K562 treated with DMSO at 1 percent for 4 hours (cell line): ENCODE results near the gene NLGN2. TPM values are rescaled to one million over a fixed set of nuclear protein-coding genes. Genes with fewer than 3 reads are reported as not detected.

Experiments used
- total RNA-seq: library from RNA; unstranded; fragments of 300-600 nt; gene quantifications from 2 replicates; pipeline ENCODE4 v1.2.3, GENCODE V29; 2022; ENCODE audit not compliant: insufficient read depth

NLGN2 gene
- 7.1 and 11.9 TPM in 2 replicates for total RNA-seq

GRCh38 chr17:7407485-7408251 lies at the start of gene NLGN2:
TSS of gene NLGN2 (plus strand) at chr17:7407845. CDS start at chr17:7408256, 411 bp downstream.

GRCh38 chr17:7380855-7381683 lies 26.6 kb upstream of the NLGN2 start, which contains the start of gene TNK1:
TSS of gene TNK1 (plus strand) at chr17:7381089. CDS start at chr17:7382927, 1,838 bp downstream.

GRCh38 chr17:7394452-7395191 lies 13.0 kb upstream of the NLGN2 start, which contains the start of gene PLSCR3:
TSS of gene PLSCR3 (minus strand) at chr17:7394525. CDS start at chr17:7394110, 415 bp downstream.

GRCh38 chr17:7403977-7404736 lies 3.5 kb upstream of the NLGN2 start, which contains the start of gene TMEM256:
TSS of gene TMEM256 (minus strand) at chr17:7404097. CDS start at chr17:7404084, 13 bp downstream.

GRCh38 chr17:7419819-7420610 lies 12.4 kb downstream of the NLGN2 start, which contains the start of gene SPEM1:
TSS of gene SPEM1 (plus strand) at chr17:7420324. CDS start at chr17:7420385, 61 bp downstream.

GRCh38 chr17:7425316-7425715 lies 17.7 kb downstream of the NLGN2 start, which contains the start of gene SPEM2:
TSS of gene SPEM2 (plus strand) at chr17:7425616. CDS start at chr17:7425689, 73 bp downstream.

GRCh38 chr17:7428557-7428956 lies 20.9 kb downstream of the NLGN2 start, which contains the start of gene SPEM3:
TSS of gene SPEM3 (plus strand) at chr17:7428857. CDS start at chr17:7428903, 46 bp downstream.

GRCh38 chr17:7439462-7440112 lies 31.9 kb downstream of the NLGN2 start, which contains the start of gene FGF11:
TSS of gene FGF11 (plus strand) at chr17:7439512. CDS start at chr17:7439621, 109 bp downstream.

GRCh38 chr17:7444682-7445618 lies 37.3 kb downstream of the NLGN2 start, which contains the start of gene CHRNB1:
TSS of gene CHRNB1 (plus strand) at chr17:7445061. CDS start at chr17:7445128, 67 bp downstream.

Other genes with a start within 250 kb of the NLGN2 start
- 0.52 TPM in 1 of 2 replicates, not detected in the other for gene ASGR1, start 228.5 kb upstream of the NLGN2 start, total RNA-seq
- 5.6 and 7.8 TPM in 2 replicates for gene DLG4, start 188.0 kb upstream of the NLGN2 start, total RNA-seq
- gene ACADVL, start 187.9 kb upstream of the NLGN2 start, total RNA-seq: 284 and 290 TPM in 2 replicates
- gene DVL2, start 173.3 kb upstream of the NLGN2 start, total RNA-seq: 46.3 and 47.3 TPM in 2 replicates
- gene PHF23, start 168.4 kb upstream of the NLGN2 start, total RNA-seq: 11.3 and 15.0 TPM in 2 replicates
- 256 and 265 TPM in 2 replicates for gene GABARAP, start 165.4 kb upstream of the NLGN2 start, total RNA-seq
- 77.2 and 80.6 TPM in 2 replicates for gene CTDNEP1, start 156.1 kb upstream of the NLGN2 start, total RNA-seq
- 46.9 and 57.4 TPM in 2 replicates for gene ELP5, start 155.6 kb upstream of the NLGN2 start, total RNA-seq
- gene CLDN7, start 145.4 kb upstream of the NLGN2 start, total RNA-seq: 20.0 and 29.2 TPM in 2 replicates
- 0.82 TPM in 1 of 2 replicates, not detected in the other for gene SLC2A4, start 126.1 kb upstream of the NLGN2 start, total RNA-seq
- not detected in 2 replicates for gene YBX2, start 113.2 kb upstream of the NLGN2 start, total RNA-seq
- gene EIF5A, start 100.2 kb upstream of the NLGN2 start, total RNA-seq: 354 and 384 TPM in 2 replicates
- gene GPS2, start 92.5 kb upstream of the NLGN2 start, total RNA-seq: 45.5 and 46.9 TPM in 2 replicates
- 8.2 and 13.1 TPM in 2 replicates for gene NEURL4, start 78.5 kb upstream of the NLGN2 start, total RNA-seq
- 4.5 and 5.4 TPM in 2 replicates for gene ACAP1, start 71.3 kb upstream of the NLGN2 start, total RNA-seq
- gene KCTD11, start 55.7 kb upstream of the NLGN2 start, total RNA-seq: 3.2 and 4.3 TPM in 2 replicates
- gene TMEM95, start 52.7 kb upstream of the NLGN2 start, total RNA-seq: not detected in 2 replicates
- gene TNK1, start 26.8 kb upstream of the NLGN2 start, total RNA-seq: 7.3 and 8.2 TPM in 2 replicates
- gene PLSCR3, start 13.3 kb upstream of the NLGN2 start, total RNA-seq: 7.7 and 10.7 TPM in 2 replicates
- gene TMEM256, start 3.7 kb upstream of the NLGN2 start, total RNA-seq: 43.4 and 70.5 TPM in 2 replicates
- not detected in 2 replicates for gene SPEM1, start 12.5 kb downstream of the NLGN2 start, total RNA-seq
- gene SPEM2, start 17.8 kb downstream of the NLGN2 start, total RNA-seq: not detected in 2 replicates
- not detected in 2 replicates for gene SPEM3, start 21.0 kb downstream of the NLGN2 start, total RNA-seq
- gene TMEM102, start 27.6 kb downstream of the NLGN2 start, total RNA-seq: 6.8 and 6.9 TPM in 2 replicates
- 5.7 and 9.0 TPM in 2 replicates for gene FGF11, start 31.7 kb downstream of the NLGN2 start, total RNA-seq
- 8.1 and 9.3 TPM in 2 replicates for gene CHRNB1, start 37.2 kb downstream of the NLGN2 start, total RNA-seq
- gene ZBTB4, start 71.8 kb downstream of the NLGN2 start, total RNA-seq: 3.2 TPM in 2 replicates
- not detected in 2 replicates for gene SLC35G6, start 73.6 kb downstream of the NLGN2 start, total RNA-seq
- 59.8 and 69.8 TPM in 2 replicates for gene POLR2A, start 76.5 kb downstream of the NLGN2 start, total RNA-seq
- gene TNFSF12, start 141.2 kb downstream of the NLGN2 start, total RNA-seq: 1.7 and 2.1 TPM in 2 replicates
- 1.0 and 1.9 TPM in 2 replicates for gene TNFSF13, start 150.9 kb downstream of the NLGN2 start, total RNA-seq
- 36.6 and 40.6 TPM in 2 replicates for gene SENP3, start 154.1 kb downstream of the NLGN2 start, total RNA-seq
- 45.7 and 47.2 TPM in 2 replicates for gene CD68, start 171.8 kb downstream of the NLGN2 start, total RNA-seq
- 82.7 and 83.4 TPM in 2 replicates for gene MPDU1, start 176.0 kb downstream of the NLGN2 start, total RNA-seq
- 4.0 and 8.5 TPM in 2 replicates for gene SOX15, start 182.2 kb downstream of the NLGN2 start, total RNA-seq
- 40.7 and 49.2 TPM in 2 replicates for gene FXR2, start 207.1 kb downstream of the NLGN2 start, total RNA-seq
- 29.5 and 43.0 TPM in 2 replicates for gene SAT2, start 220.0 kb downstream of the NLGN2 start, total RNA-seq
- gene SHBG, start 222.3 kb downstream of the NLGN2 start, total RNA-seq: not detected in 2 replicates
- 2.0 and 3.5 TPM in 2 replicates for gene ATP1B2, start 243.1 kb downstream of the NLGN2 start, total RNA-seq